ENCODE data around the gene PCBP4.

- no peak for TF ChIP-seq ZNF70 (CRISPR knock-in tag; IDR thresholded peaks at IDR 0.05)
- TF ChIP-seq ZFP3 (CRISPR knock-in tag; IDR thresholded peaks at IDR 0.05) = no peak
- TF ChIP-seq GLIS3 (CRISPR knock-in tag; IDR thresholded peaks at IDR 0.05) = no peak
- TF ChIP-seq CSRNP3 (CRISPR knock-in tag; IDR thresholded peaks at IDR 0.05) = no peak
- TF ChIP-seq BACH2 (CRISPR knock-in tag; IDR thresholded peaks at IDR 0.05; ENCODE audit: borderline replicate concordance) = no peak
- TF ChIP-seq ARNTL (CRISPR knock-in tag; IDR thresholded peaks at IDR 0.05; ENCODE audit: borderline replicate concordance, low read depth) = no peak
- no peak for TF ChIP-seq PATZ1 (CRISPR knock-in tag; IDR thresholded peaks at IDR 0.05; ENCODE audit: borderline replicate concordance)
Observed at GRCh38 chr3:51966922-51967383, 301 bp downstream of the PCBP4 start.

Measured in SK-N-SH treated with all-trans-retinoic acid at 6 μM for 48 hours (cell line).